MM.1S (cell line): ENCODE data around the gene G3BP1.
"Not testable (repeated sequence)": the region's sequence is repeated elsewhere in the genome, so short reads cannot be mapped to it uniquely, and the experiment has no call there.

Source experiments
- DNase-seq: peaks from one replicate; pipeline ENCODE4 v3.0.0-alpha.2; 2015
- H2AFZ ChIP-seq: fragments of 300-600 bp; sonication (generic); 2 replicates; pipeline ENCODE4 v1.6.0; 2016; ENCODE audit warnings: antibody characterized with exemption, low read length
- H3F3A ChIP-seq: fragments of 300-600 bp; sonication (generic); 2 replicates; pipeline ENCODE4 v1.6.1; 2016; ENCODE audit warnings: mild to moderate bottlenecking, antibody characterized with exemption, low read length, moderate library complexity, mixed read lengths; ENCODE audit not compliant: insufficient read depth
- H3K27ac ChIP-seq: fragments of 300-600 bp; sonication (generic); 2 replicates; pipeline ENCODE4 v1.5.1; 2016; ENCODE audit warnings: mild to moderate bottlenecking, low read length
- H3K27me3 ChIP-seq: fragments of 300-600 bp; sonication (generic); replicated peaks from 2 replicates; pipeline ENCODE4 v1.6.0; 2016; ENCODE audit warnings: low read length; ENCODE audit not compliant: insufficient read depth
- H3K36me3 ChIP-seq: fragments of 300-600 bp; sonication (generic); replicated peaks from 2 replicates; pipeline ENCODE4 v1.6.1; 2016; ENCODE audit warnings: mild to moderate bottlenecking, low read length, mixed read lengths; ENCODE audit not compliant: insufficient read depth
- H3K4me1 ChIP-seq: fragments of 300-600 bp; sonication (generic); 2 replicates; pipeline ENCODE4 v1.6.1; 2016; ENCODE audit warnings: low read length, mixed read lengths
- H3K4me2 ChIP-seq: fragments of 300-600 bp; sonication (generic); 2 replicates; pipeline ENCODE4 v1.6.0; 2016; ENCODE audit warnings: low read depth, low read length
- H3K4me3 ChIP-seq: fragments of 300-600 bp; sonication (generic); 2 replicates; pipeline ENCODE4 v1.5.1; 2016; ENCODE audit warnings: low read length, mixed read lengths
- H3K79me2 ChIP-seq: fragments of 300-600 bp; sonication (generic); 2 replicates; pipeline ENCODE4 v1.6.1; 2016; ENCODE audit warnings: mixed run types, low read length, mixed read lengths
- H3K9ac ChIP-seq: fragments of 300-600 bp; sonication (generic); 2 replicates; pipeline ENCODE4 v1.6.1; 2016; ENCODE audit warnings: low read length, mixed read lengths
- H3K9me2 ChIP-seq: fragments of 300-600 bp; sonication (generic); replicated peaks from 2 replicates; pipeline ENCODE4 v1.6.1; 2016; ENCODE audit warnings: mild to moderate bottlenecking, low read length, mixed read lengths; ENCODE audit not compliant: insufficient read depth
- H3K9me3 ChIP-seq: fragments of 300-600 bp; sonication (generic); replicated peaks from 2 replicates; pipeline ENCODE4 v1.6.1; 2016; ENCODE audit warnings: mild to moderate bottlenecking, low read length, mixed read lengths; ENCODE audit not compliant: insufficient read depth
- H4K20me1 ChIP-seq: fragments of 300-600 bp; sonication (generic); 2 replicates; pipeline ENCODE4 v1.6.1; 2016; ENCODE audit warnings: mild to moderate bottlenecking, low read length, moderate library complexity, mixed read lengths; ENCODE audit not compliant: insufficient read depth
- CTCF ChIP-seq: fragments of 300-600 bp; sonication (generic); IDR thresholded peaks from 2 replicates; pipeline ENCODE4 v1.5.1; 2016; ENCODE audit warnings: antibody characterized with exemption, low read length, mixed read lengths
- EZH2 ChIP-seq: fragments of 300-600 bp; sonication (generic); optimal IDR thresholded peaks from 2 replicates; pipeline ENCODE3; 2017; ENCODE audit warnings: low read depth, mild to moderate bottlenecking, antibody characterized with exemption, low read length, mixed read lengths
- EZH2phosphoT487 ChIP-seq: fragments of 300-600 bp; sonication (generic); IDR thresholded peaks from 2 replicates; pipeline ENCODE4 v1.6.1; 2018; ENCODE audit warnings: antibody characterized with exemption, low read length

The G3BP1 gene

GRCh38 chr5:151781201-151781600 lies 9.4 kb downstream of the G3BP1 start:
- Histone ChIP-seq H3K27me3 (no peaks in the 10 kb centered on the region), H3K27ac (no peak overlapping the region), H3K36me3 (peaks cover 7% of the 10 kb centered on the region; the same call in 1 of the 2 replicates), H3K79me2 (peaks cover 100% of the 10 kb centered on the region), H3K9me3 (no peaks in the 10 kb centered on the region), H2AFZ (no peak overlapping the region), H3K4me1 (0 out of 2 replicates have a peak, but pooled peaks cover 8% of the 10 kb centered on the region), H3F3A (0 out of 2 replicates have a peak, but pooled peaks cover 6% of the 10 kb centered on the region), H3K4me3 (no peak overlapping the region), H4K20me1 (peaks cover 100% of the 10 kb centered on the region), H3K4me2 (no peak overlapping the region), H3K9ac (no peak overlapping the region), H3K9me2 (no peaks in the 10 kb centered on the region)
- TF ChIP-seq EZH2phosphoT487 (no peak), EZH2 (no peak), CTCF (no peak)
- DNase-seq = no peak

GRCh38 chr5:151783664-151784063 lies 11.9 kb downstream of the G3BP1 start:
- Histone ChIP-seq H3K79me2 (peaks cover 100% of the 10 kb centered on the region), H4K20me1 (peaks cover 91% of the 10 kb centered on the region)
- H3K4me3 ChIP-seq, H3K4me2 ChIP-seq, H3K36me3 ChIP-seq, H3K27me3 ChIP-seq, H3F3A ChIP-seq, H3K9ac ChIP-seq, H3K9me3 ChIP-seq, H3K27ac ChIP-seq, H2AFZ ChIP-seq, H3K4me1 ChIP-seq, H3K9me2 ChIP-seq, DNase-seq: not testable (repeated sequence)

- H2AFZ ChIP-seq = no peak overlapping the region
- peaks cover 6% of the 10 kb centered on the region; the same call in 1 of the 2 replicates for H3K36me3 ChIP-seq
- H3K4me3 ChIP-seq = no peak overlapping the region
- H3K27ac ChIP-seq = no peak overlapping the region
- peaks cover 100% of the 10 kb centered on the region for H3K79me2 ChIP-seq
- no peaks in the 10 kb centered on the region for H3K27me3 ChIP-seq
- H3K9me3 ChIP-seq = no peaks in the 10 kb centered on the region
- H3K4me2 ChIP-seq = no peak overlapping the region
- TF ChIP-seq CTCF = no peak
- TF ChIP-seq EZH2phosphoT487 = no peak
- no peak for TF ChIP-seq EZH2
- H3K9ac ChIP-seq = no peak overlapping the region
- DNase-seq = no peak
- no peaks in the 10 kb centered on the region for H3K4me1 ChIP-seq
- H4K20me1 ChIP-seq = peaks cover 87% of the 10 kb centered on the region
- H3K9me2 ChIP-seq = no peaks in the 10 kb centered on the region
- H3F3A ChIP-seq = 0 out of 2 replicates have a peak, but pooled peaks cover 6% of the 10 kb centered on the region
Measured at GRCh38 chr5:151784141-151784540, 12.4 kb downstream of the G3BP1 start.

- H4K20me1 ChIP-seq = peaks cover 79% of the 10 kb centered on the region
- H3K9me2 ChIP-seq = no peaks in the 10 kb centered on the region
- H3K79me2 ChIP-seq = peaks cover 99% of the 10 kb centered on the region
- H3K4me1 ChIP-seq = no peaks in the 10 kb centered on the region
- DNase-seq = no peak
- no peak for TF ChIP-seq EZH2phosphoT487
- TF ChIP-seq EZH2 = no peak
- TF ChIP-seq CTCF = no peak
- no peaks in the 10 kb centered on the region; the same call in 1 of the 2 replicates for H3F3A ChIP-seq
- no peak overlapping the region for H2AFZ ChIP-seq
- H3K9me3 ChIP-seq = no peaks in the 10 kb centered on the region
- H3K27me3 ChIP-seq = no peaks in the 10 kb centered on the region
- H3K4me2 ChIP-seq = no peak overlapping the region
- no peak overlapping the region for H3K9ac ChIP-seq
- H3K4me3 ChIP-seq = no peak overlapping the region
- H3K36me3 ChIP-seq = peaks cover 19% of the 10 kb centered on the region
- no peak overlapping the region for H3K27ac ChIP-seq
Measured at GRCh38 chr5:151786468-151786867, 14.7 kb downstream of the G3BP1 start.
